ENCODE results near the gene SLC12A7.

SLC12A7 gene

DNA sequence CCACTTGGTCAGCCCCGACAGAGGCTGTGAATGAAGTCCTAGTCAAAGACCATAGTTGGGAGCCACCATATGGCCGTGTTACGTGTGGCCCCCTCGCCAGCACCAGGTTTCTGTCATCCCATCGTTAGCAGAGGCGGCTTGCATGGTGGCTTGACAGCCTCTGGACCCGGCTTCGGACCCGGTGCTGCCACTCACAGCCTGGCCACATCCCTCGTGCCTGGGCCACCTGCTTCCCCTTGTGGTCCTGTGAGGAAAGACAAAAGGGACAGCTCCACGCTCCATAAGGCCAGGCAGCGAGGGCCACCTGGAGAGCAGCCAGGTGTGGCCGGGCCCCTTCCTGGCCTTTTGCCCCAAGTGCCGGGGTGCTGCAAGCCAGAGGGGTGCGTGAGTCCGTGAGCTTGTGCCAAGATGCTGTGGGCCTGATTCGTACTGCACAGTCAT lies 97.1 kb downstream of the SLC12A7 start:
- DNase-seq = no peak

DNA sequence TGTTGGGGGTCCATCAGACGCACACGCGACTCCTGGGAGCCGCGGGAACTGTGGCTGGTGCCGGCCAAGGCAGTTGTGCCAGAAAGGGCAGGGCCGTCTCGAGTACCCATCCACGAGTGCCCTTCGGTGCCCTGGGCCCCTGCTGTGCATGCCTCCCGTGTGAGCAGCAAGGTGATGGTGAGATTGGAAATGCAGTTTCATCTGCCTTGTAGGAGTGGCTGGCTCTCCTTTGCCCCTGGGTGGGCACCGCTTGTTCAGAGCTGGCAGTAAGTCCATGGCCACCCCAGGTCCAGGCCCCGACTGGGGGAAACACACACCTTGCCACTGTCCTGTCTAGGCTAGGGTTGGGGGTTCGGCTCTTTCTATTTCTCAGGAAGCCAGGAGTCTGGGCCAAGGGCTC lies 97.5 kb downstream of the SLC12A7 start:
- DNase-seq = no peak

DNA sequence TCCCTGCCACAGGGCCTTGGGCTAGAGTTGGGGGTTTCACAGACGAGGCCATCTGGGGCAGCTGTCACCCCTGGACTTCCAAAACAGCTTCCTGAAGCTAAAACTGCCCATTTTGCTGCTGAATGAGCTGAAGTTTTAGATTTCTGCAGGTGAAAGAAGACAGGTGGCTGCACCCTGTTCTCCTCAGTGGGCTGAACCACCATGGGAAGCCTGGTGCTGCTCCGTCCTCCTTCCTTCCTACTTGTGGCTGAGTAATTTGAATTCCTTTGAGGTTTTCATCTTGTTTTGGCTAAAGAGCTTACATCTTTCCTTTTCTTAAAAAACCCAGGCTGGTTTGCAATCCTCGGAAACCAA lies 97.9 kb downstream of the SLC12A7 start:
- no peak for DNase-seq

DNA sequence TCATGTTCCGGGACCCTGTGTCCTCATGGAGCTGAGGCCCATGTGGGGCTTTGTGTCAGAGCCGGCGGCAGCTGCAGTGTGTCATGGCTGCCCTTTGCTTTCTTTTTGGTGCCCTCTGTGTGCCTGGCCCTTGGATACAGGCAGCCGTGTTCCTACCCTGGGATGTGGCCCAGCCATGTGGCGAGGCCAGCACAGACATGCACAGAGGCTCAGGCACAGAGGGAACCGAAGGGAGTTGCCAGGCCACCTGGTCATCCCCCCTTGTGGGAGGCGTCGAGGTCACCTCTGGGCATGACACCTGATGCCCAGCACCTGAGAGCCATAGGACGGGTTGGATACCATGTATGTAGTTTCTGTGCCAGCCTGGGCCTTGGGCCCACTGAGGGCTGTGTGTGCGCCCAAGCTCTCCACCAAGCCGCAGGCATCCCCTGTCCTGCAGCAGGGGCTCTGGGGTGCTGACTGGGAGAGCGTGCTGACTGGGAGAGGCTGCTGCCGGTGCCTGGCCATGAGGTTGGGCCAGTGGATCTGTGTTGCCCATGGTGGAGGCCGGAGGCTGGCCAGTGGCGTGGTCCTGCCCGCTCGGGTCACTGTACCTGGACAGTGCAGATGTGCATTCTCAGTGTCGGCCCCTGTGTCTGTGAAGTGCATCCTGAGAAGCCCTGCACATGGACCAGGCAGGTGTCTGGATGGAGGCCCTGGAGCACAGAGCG lies 98.5 kb downstream of the SLC12A7 start:
- DNase-seq = no peak

DNA sequence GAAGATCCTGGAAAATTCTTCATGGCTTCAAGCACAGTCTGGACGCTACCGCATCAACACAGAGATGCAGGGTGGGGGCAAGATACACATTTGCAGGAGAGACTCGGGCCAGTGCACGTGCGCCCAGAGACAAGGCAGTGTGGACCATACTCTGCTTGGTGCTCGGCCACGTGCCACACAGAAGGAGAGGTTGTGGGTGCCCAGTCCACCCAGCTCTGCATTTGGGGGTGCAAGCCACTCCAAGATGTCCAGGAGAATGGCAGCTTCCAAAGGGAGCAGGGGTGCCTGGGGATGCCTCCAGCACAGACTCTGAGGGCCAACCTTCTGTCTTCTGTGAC lies 99.0 kb downstream of the SLC12A7 start:
- DNase-seq = no peak

DNA sequence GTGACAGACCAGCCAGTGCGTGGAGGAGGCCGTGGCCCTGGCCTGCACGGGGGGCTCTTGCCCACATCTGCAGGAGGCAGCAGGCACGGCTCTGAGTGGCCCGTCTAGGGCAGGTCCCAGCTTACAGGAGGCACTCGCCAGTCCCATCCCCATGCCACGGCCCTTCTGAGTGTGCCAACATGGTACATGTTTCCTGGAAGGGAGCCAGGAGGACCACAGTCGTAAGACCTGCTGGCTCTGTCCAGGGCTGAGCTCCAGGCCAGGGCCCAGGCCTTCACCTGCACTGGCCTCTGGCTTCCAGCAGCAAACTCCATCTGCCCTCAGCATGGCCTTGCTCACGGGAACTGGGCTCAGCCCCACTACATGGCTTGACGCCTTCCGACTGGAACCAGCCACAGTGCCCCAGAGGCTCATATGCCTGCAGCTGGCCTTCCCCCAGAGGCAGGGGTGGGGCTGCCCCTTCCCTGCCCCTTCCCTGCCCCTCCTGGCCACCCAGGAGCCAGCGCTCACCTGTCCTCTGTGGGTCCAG lies 99.5 kb downstream of the SLC12A7 start:
- no peak for DNase-seq

DNA sequence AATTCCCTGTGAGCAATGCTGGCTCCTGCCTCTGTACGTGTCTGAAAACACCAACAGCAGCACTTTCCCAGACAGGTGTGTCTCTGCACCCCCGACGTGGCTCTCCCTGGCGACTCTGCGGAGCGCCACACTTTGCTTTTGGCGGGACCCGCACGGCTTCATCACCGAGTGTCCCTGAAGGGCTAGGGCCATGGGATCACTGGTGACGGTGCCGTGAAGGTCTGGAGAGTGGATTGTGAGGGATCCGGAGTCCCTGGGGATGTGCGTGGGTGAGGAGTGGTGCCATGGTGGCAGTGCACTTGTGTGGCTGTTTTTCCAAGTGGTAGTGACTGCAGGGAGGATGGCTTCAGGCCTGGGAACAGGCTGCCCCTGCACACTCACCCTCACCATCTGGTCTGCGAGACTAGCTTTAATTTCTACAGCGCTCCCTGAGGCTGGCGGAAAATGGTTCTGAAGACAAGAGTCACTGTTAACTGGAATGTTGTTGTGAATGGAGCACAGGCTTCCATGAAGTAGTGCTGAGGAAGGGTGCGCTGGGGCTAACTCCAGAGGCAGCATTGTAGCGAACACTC lies 100.0 kb downstream of the SLC12A7 start:
- DNase-seq = no peak

DNA sequence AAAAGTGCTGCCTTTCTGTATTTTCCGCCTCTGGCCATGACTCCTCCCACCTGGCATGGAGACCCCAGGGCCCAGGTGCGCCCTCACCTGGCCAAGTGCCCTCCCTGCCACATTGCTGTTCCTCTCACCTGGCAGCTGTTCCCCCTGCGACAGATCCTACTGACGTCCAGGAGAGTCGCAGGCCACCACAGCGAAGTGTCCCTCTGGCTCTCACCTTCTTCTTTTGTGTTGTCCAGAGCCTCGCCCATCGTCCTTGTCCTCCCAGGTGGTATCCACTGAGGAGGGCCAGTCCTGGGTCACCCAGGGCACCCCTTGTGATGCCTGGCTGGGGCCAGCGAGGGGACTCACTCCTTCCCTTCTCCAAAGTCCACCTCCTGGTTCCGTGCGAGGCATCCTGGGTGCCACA lies 100.6 kb downstream of the SLC12A7 start:
- DNase-seq = peak; percentile 38 to 56

DNA sequence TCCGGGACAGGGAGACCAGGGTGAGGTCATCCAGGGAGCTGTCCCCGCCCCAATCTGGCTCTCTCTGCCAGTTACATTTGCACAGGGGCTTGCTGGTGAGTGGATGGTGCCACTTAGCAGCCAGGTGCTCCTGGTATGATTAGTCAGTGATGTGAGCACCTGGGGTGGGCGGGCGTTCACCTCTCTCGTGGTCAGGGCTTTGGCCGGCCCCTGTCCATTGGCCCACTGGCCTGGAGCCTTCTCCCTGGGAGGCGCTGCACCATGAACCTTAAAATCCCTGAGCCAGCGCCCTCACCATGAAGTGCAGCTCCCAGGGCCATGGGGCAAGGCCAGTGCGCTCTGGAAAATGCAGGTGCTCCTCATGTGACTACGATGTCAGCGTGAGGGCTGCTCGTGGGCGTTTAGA lies 101.2 kb downstream of the SLC12A7 start:
- DNase-seq = no peak

DNA sequence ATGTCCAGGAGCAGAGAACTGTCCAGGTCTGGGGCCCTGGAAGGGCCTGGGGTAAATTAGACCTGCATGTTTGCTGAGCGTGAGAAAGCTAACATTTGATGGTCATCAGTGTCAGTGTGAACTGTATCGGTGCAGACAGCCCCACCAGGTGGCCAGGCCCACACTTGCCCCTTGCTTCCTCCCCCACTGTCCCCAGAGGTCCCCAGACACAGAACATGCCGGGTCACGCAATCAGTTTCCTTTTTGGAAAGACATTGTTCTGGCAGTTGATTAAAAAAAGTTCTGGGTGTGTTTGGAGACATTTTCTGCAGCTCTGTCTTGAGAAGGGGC lies 101.7 kb downstream of the SLC12A7 start:
- DNase-seq = no peak

DNA sequence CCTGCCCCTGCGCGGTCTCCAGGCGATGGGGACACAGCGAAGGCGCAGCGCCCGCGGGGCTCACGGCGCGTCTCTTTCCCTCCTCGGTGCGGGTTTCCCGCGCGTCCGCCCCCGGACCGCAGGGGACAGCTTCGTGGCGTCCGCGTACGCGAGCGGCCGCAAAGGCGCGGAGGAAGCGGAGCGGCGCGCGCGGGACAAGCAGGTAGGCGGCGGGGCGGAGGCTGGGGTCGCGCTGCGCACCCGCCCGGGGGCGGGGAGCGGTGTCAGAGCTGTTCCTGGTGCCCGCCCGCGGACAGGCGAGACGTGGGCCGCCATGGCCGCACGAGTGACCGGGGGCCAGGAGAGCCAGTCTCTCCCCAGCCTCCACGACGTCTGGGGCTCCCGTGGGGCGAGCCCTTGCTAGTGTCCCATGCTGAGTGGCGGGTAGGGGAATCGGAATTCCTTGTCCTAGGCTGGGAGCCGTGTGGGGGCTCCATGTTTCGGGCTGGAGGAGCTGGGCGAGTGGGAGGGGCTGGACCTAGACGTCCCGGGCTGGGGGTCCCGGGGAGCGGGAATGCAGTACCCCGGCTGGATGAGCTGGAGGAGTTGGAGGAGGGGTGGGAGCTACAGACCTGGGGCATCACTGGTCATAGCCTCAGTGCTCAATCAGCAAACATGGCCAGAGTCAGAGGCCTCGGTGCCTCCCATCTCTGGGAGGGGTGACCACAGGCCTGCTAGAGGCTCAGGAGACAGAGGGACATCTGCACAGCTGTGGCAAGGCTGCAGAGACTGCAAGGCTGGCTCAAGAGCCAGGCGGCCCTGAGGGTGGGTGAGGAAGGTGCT lies 102.3 kb downstream of the SLC12A7 start:
- DNase-seq = no peak

DNA sequence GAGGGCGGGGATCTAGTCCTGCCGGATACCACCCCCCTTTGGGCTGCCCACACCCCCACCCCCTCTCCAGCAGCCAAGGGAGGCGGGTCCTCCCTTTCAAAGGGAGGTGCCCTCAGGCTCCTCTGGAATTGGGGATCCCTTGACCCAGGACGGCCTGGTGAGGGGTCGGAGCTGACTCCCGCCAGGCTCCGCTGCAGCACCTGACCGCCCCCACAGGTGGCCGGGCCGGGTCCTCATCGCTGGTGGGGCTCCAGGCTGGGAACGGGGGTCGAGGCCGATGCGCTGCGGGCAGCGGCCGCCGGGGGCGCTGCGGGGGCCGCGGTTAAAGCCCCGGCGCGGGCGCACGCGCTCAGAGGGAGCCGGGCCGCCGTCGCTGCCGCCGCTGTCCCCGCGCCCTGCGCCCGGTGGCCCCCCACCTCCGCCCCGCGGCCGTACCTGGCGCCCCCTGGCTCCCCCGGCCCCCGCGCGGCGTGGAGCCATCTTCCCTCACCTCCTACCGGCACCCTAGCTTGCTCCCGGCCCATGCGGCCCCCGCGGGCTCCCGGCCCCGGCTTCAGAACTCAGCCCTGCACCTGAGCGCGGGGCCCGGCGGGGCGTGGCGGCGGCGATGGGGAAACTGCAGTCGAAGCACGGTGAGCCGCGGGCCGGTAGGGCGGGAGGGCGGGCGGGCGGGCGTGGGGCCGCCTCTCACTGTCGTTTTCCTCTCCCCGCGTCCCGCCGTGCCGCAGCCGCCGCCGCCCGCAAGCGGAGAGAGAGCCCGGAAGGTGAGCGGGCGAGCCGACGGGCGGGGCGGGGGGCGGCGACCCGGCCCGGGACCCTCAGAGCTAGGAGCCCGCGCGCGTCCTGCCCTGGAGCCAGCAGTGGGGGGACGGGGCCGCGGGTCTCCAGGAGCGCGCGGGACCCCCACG lies 103.2 kb downstream of the SLC12A7 start, which contains the start of gene NKD2:
TSS of gene NKD2 (plus strand) at position 352 of the 908 bp plus-strand sequence. CDS start at position 608, 256 bp downstream.
- peak; percentile 32 to 75 for DNase-seq

DNA sequence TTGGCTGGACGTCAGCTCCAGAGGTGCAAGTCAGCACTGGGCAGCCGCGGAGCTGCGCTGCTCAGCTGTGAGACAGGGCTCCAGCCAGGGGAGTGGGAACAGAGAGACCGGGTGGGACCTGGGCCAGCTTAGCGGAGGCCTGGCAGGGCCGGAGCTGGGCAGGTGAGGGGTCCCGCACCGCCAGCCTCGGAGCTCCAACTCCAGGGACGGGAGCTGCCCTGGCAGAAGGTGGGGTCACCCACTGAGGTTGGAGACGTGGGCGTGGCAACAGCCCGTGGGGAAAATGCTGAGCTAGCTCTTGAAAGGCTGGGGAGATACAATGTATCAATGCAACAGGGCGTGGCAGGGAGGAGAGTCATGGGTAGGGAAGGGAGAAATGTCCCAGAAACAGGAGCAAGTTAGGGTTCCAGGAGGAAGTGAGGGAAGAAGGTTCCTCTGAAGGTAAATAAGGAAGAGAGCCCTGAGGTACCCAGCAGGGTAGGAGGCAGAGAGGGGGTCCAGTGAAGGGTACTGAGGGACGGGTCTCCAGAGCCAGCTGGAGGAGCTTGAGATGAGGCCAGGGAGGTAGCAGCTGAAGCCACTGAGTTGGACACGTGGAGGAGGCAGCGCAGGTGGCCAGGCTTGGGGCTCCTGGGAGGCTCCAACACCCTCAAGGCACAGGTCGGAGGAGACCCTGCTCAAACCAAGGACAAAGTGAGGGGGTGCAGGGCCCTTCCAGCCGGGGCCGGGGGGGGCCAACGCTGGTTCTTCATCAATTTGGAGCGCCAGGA lies 104.0 kb downstream of the SLC12A7 start:
- no peak for DNase-seq

DNA sequence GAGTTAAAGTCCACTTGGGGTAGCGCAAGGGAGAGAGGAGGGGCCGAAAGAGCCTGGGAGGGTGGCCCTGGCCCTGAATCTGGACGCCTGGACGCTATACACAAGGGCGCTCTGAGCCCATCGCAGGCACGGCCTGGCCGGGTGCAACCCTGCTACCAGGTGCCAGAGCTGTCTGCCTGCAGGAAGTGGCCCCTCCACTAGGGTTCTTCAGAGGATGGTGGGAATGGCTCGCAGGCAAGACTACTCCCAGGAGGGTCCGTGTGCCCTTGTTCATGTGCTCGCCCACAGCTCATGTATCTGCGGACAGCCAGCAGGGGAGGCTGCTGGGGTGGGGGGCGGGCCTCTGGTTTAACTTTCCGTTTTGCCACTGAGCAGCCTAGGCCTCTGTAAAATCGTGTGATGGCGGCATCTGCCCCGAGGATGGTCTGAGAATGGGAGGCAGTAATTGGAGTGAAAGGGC lies 104.6 kb downstream of the SLC12A7 start:
- no peak for DNase-seq

DNA sequence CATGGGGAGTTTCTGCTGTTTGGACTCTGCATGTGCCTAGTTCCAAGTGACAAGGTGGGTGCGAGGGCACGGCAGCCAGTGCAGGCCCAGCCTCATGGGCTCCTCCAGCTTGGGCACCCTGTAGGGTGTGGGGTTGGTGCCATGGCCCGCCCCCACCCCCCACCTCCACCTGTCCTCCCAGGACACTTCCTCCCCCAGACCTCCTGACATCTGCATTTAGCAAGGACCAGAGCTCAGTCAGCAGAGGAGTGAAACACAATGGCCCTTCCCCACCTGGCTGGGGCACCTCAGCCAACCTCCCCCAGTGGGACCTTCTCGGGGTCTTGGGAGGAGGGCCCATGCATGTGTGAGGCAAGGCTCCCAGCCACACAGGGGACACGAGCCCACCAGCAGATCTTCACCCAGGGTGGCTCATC lies 105.2 kb downstream of the SLC12A7 start:
- no peak for DNase-seq

DNA sequence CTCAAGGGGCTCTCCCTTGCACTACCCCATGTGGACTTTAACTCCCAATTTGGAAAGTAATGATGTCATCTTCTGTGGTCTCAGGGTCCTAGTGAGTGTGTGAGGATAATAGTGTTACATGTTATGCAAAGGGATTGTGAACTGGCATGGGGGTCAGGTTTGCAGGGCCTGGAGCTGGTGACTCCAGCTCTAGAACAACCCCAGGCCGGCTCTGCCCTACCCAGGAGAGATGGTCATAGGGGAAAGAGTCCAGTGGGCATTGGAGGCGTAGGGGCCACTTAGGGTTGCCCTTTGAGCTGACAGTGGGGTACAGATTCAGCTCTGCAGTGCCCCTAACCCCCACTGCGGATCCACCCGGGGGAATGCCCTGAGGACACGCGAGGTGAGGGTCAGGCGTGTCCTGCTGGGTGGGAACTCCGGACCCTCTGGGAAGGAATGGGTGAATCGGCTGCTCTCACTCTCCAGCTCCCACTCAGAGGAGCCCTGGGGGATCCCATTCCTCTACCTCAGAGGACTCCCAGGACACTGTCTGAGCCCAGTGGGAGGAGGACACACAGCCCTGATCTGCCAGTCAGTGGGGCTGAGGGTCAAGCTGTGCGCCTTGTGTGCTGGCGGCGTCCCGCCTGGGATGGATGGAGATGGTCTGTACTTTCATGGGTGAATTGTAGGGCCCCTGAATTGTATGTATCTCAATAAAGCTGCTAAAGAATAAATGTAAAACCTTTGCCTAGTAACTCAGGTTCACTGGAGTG lies 105.8 kb downstream of the SLC12A7 start:
- DNase-seq = no peak

DNA sequence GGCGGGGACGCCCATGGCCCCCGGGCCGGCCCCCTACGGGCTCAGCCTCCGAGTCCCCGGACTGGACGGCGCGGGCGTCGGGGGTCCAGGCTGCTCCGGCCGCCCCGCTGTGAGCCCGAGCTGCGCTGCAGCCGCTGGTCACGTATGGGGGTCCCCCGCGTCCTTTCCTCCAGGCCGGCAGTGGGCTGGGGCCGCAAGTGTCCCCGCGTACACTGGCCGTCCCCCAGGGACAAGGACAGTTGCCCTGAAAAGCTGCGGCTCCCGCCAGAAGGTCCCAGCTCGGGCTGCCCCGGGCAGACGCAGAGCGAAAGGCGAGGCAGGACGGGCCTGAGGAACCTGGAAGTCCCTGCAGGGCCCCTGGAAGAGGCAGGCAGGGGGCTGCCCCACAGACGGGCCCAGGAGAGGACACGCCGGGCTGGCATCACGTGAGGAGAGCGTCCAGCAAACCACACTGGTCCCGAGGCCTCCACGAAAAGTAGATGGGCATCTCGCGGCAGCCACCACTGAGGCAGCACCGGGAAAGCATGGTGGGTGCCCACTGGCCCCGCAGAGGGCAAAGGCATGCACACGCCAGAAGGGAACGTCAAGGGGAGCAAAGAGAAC lies 106.5 kb downstream of the SLC12A7 start:
- no peak for DNase-seq

DNA sequence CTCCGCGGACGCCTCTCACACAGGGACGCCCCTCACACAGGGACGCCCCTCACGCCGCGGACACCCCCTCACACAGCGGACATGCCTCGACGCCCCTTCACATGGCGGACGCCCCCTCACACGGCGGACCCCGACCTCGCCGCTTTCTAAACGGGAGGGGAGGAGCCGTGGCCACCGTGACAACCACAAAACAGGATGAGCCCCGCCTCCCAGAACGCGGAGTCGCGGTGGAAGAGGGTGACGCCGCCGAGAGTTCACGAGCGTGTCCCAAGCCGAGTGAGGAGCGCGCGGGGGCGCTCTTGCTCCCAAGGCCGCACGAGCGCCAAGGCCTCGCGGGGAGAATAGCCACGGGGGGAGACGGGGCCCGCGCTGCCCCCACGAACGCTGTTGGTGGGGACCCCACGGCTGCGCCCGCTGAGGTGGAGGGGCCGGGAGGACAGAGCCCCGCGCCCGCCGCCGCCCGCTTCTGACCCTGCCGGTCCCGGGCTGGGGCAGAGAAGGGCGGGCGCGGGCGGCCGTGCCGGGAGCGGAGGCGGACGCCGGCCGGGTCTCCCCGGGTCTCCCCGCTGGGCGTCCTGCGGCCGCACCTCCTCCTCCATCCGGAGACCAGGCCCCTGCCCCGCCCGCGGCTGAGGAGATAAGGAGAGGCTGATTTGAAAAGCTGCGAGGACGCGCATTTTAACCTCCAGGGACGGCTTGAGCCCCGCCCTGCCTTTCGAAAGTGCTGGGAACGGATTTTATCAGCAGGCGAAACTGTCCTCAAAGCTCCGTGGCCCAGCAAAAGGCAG lies 107.2 kb downstream of the SLC12A7 start:
- peak; percentile 65 to 85 for DNase-seq

DNA sequence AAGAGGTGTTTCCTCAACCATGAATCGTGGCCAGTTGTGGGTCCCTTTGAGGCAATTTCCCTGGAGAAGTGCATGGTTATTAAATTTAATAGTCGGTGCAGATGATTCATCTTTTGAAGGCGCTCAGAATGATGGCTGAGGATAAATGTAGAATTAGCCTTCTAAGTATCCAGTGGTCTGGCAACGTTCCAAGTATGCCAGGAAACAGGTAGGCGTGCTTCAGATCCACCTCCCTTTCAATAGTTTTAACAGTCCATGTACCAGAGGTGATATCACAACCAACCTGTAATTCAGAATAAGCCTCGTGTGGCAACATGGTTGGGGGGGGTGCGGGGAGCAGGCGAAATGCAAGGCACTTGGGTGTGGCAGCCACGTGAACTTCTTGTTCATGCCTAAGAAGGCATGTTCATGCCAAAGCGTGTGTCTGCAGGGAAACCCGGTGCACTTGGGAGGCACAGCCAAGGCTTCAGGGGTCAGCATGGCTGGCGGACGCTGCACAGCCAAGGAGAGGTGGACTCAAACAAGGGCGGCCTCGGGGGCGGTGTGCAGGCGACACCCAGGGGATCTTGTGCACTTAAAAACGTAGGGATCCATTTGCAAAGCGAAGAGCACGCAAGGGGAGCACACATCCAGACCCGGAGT lies 108.4 kb downstream of the SLC12A7 start:
- DNase-seq = no peak

All from NCI-H1930 (cell line).